Esophagus muscularis mucosa (tissue), 4 donors: ENCODE results near the gene ARID5B. TPM values are rescaled to one million over a fixed set of nuclear protein-coding genes. Genes with fewer than 3 reads are reported as not detected.
"Not testable (repeated sequence)": the region's sequence is repeated elsewhere in the genome, so short reads cannot be mapped to it uniquely, and the experiment has no call there.

ENCODE experiments used
- DNase-seq: peaks from one replicate; pipeline ENCODE4 v3.0.0-alpha.2; 2017; ENCODE audit errors: extremely low spot score
- H3K27ac ChIP-seq, 4 donors: fragments of 200-600 bp; sonication (generic); replicated peaks in 1 of 4; 1 replicate in 3 of 4; 2 replicates in 1 of 4; pipeline ENCODE4 v1.5.1; 2016 to 2019; ENCODE audit warnings: mild to moderate bottlenecking in 1 of 4
- H3K27me3 ChIP-seq, 4 donors: fragments of 200-600 bp; sonication (generic); one replicate each; pipeline versions ENCODE4 v1.5.1 to v1.6.0; 2016 to 2019
- H3K36me3 ChIP-seq, 4 donors: fragments of 200-600 bp; sonication (generic); one replicate each; pipeline ENCODE4 v1.5.1; 2016 to 2019
- H3K4me1 ChIP-seq, 4 donors: fragments of 200-600 bp; sonication (generic); one replicate each; pipeline ENCODE4 v1.5.1; 2016 to 2019
- H3K4me3 ChIP-seq, 4 donors: fragments of 200-600 bp; sonication (generic); 1 replicate in 2 of 4; 2 replicates in 2 of 4; pipeline ENCODE4 v1.5.1; 2016 to 2019; ENCODE audit warnings: mild to moderate bottlenecking in 4 of 4, moderate library complexity in 1 of 4
- H3K9me3 ChIP-seq, 4 donors: fragments of 200-600 bp; sonication (generic); 1 replicate in 3 of 4; 2 replicates in 1 of 4; pipeline ENCODE4 v1.5.1; 2016 to 2019
- CTCF ChIP-seq, 3 experiments: fragments of 200-600 bp in 2 of 3; fragments of 450-650 bp in 1 of 3; sonication (generic) in 2 of 3; IDR thresholded peaks; one replicate each; pipeline ENCODE4 v1.5.1; 2017 to 2019; ENCODE audit warnings: antibody characterized with exemption in 3 of 3, mild to moderate bottlenecking in 2 of 3, moderate library complexity in 1 of 3
- EP300 ChIP-seq: sonication (generic); formaldehyde crosslinking; IDR thresholded peaks from one replicate; pipeline ENCODE4 v1.6.1; 2017; ENCODE audit warnings: antibody characterized with exemption
- POLR2A ChIP-seq: fragments of 450-650 bp; IDR thresholded peaks from one replicate; pipeline ENCODE4 v1.6.1; 2017; ENCODE audit warnings: antibody characterized with exemption, moderate library complexity, mild to moderate bottlenecking, low read depth
- POLR2AphosphoS5 ChIP-seq, 2 donors: sonication (generic); formaldehyde crosslinking; IDR thresholded peaks; one replicate each; pipeline ENCODE4 v1.6.1; 2017; ENCODE audit warnings: antibody characterized with exemption in 2 of 2
- WGBS: methylation state at CpG from one replicate; pipeline ENCODE4 v1.1.5; 2018; 5-methylcytosine and 5-hydroxymethylcytosine counted together
- intact Hi-C: fragments of 100-400 bp; cut with DNase I; formaldehyde crosslinking; loops from one replicate; pipeline ENCODE4 v1.15.1; 2023
- total RNA-seq, 4 donors: library from RNA; depleted of rRNA; stranded (reverse); fragments of >200 nt; gene quantifications; one replicate each; pipeline versions ENCODE4 v1.1.0 to v1.2.1, GENCODE V29; 2016

Gene ARID5B
- total RNA-seq, 4 donors from 2014 or later: 33.6 to 150 (median 64.9) TPM

GRCh38 chr10:61867817-61868216 is 33.7 kb upstream of the ARID5B start:
- no CpG with 5 or more reads among the region's 25 CpGs for WGBS
- H3K36me3 ChIP-seq, H3K9me3 ChIP-seq, DNase-seq, intact Hi-C loops, H3K27me3 ChIP-seq: not testable (repeated sequence)
- peak overlapping the region; percentile 56 to 75 (median 64) for H3K27ac ChIP-seq
- H3K4me1 ChIP-seq: peaks cover 0 to 23% (median 19%) of the 10 kb centered on the region in 4 donors
- peak overlapping the region; percentile 53 to 60 (median 56) for H3K4me3 ChIP-seq
- peak; percentile 35 to 54 (median 43) for TF ChIP-seq CTCF (IDR thresholded peaks at IDR 0.05)

GRCh38 chr10:61869041-61869675 is 32.3 kb upstream of the ARID5B start:
- intact Hi-C loops: no loop called here
- no peak for DNase-seq
- Histone ChIP-seq H3K36me3 (no peaks in the 10 kb centered on the region), H3K27ac (peak overlapping the region in 3 of 4 donors; percentile 37 to 51 (median 38)), H3K4me3 (no peak overlapping the region), H3K4me1 (peaks cover 0 to 23% (median 19%) of the 10 kb centered on the region in 4 donors), H3K27me3 (no peaks in the 10 kb centered on the region), H3K9me3 (no peaks in the 10 kb centered on the region)
- TF ChIP-seq EP300 (no peak), POLR2AphosphoS5 (IDR thresholded peaks at IDR 0.05) (no peak), CTCF (IDR thresholded peaks at IDR 0.05) (no peak), POLR2A (no peak)
- 98% methylated on average over 8 of the region's 8 CpGs for WGBS

- no peaks in the 10 kb centered on the region for H3K36me3 ChIP-seq
- intact Hi-C loops: no loop called here
- H3K4me3 ChIP-seq: no peak overlapping the region
- H3K27me3 ChIP-seq: no peaks in the 10 kb centered on the region
- no peak for DNase-seq
- 25% methylated on average over 6 of the region's 6 CpGs for WGBS
- H3K9me3 ChIP-seq: no peaks in the 10 kb centered on the region
- TF ChIP-seq POLR2AphosphoS5 (IDR thresholded peaks at IDR 0.05): no peak
- no peak for TF ChIP-seq EP300
- no peak for TF ChIP-seq CTCF (IDR thresholded peaks at IDR 0.05)
- no peak for TF ChIP-seq POLR2A
- peaks cover 0 to 23% (median 19%) of the 10 kb centered on the region in 4 donors for H3K4me1 ChIP-seq
- peak overlapping the region in 3 of 4 donors; percentile 37 to 51 (median 38) for H3K27ac ChIP-seq
Observed at GRCh38 chr10:61869774-61870525, 31.5 kb upstream of the ARID5B start.

GRCh38 chr10:61870526-61870895 is 31.0 kb upstream of the ARID5B start:
- peaks cover 0 to 23% (median 19%) of the 10 kb centered on the region in 4 donors for H3K4me1 ChIP-seq
- H3K9me3 ChIP-seq: no peaks in the 10 kb centered on the region
- H3K36me3 ChIP-seq: no peaks in the 10 kb centered on the region
- peak overlapping the region in 3 of 4 donors; percentile 6 to 39 (median 28) for H3K27ac ChIP-seq
- WGBS: 53% methylated on average over 3 of the region's 3 CpGs
- intact Hi-C loops: no loop called here
- DNase-seq: no peak
- TF ChIP-seq CTCF (IDR thresholded peaks at IDR 0.05) (no peak), POLR2AphosphoS5 (IDR thresholded peaks at IDR 0.05) (no peak), POLR2A (no peak), EP300 (no peak)
- no peak overlapping the region for H3K4me3 ChIP-seq
- H3K27me3 ChIP-seq: no peaks in the 10 kb centered on the region
